Smooth muscle cell (in vitro differentiated cells): ENCODE data around the gene CCDC50. TPM values are rescaled to one million over a fixed set of nuclear protein-coding genes. Genes with fewer than 3 reads are reported as not detected.

Source experiments
- DNase-seq: peaks from one replicate; lab custom pipeline; 2025; ENCODE audit not compliant: unreplicated experiment; lab: John Stamatoyannopoulos, UW
- H2AFZ ChIP-seq: fragments of 200-600 bp; sonication (generic); 2 replicates; pipeline ENCODE4 v1.6.0; 2016; ENCODE audit warnings: antibody characterized with exemption, low read depth, mild to moderate bottlenecking
- H3F3A ChIP-seq: fragments of 200-600 bp; sonication (generic); 2 replicates; pipeline ENCODE4 v1.6.0; 2017; ENCODE audit warnings: antibody characterized with exemption, low read depth
- H3K27ac ChIP-seq: fragments of 200-600 bp; sonication (generic); 2 replicates; pipeline ENCODE4 v1.5.1; 2016; ENCODE audit warnings: low read depth, mild to moderate bottlenecking
- H3K27me3 ChIP-seq: fragments of 200-600 bp; sonication (generic); 2 replicates; pipeline ENCODE4 v1.6.1; 2016; ENCODE audit warnings: low read depth, mild to moderate bottlenecking
- H3K36me3 ChIP-seq: fragments of 200-600 bp; sonication (generic); 2 replicates; pipeline ENCODE4 v1.5.1; 2016; ENCODE audit warnings: low read depth
- H3K4me1 ChIP-seq: fragments of 200-600 bp; sonication (generic); 2 replicates; pipeline ENCODE4 v1.5.1; 2016; ENCODE audit warnings: low read depth
- H3K4me2 ChIP-seq: fragments of 200-600 bp; sonication (generic); 2 replicates; pipeline ENCODE4 v1.6.0; 2016; ENCODE audit warnings: mild to moderate bottlenecking
- H3K4me3 ChIP-seq: fragments of 200-600 bp; sonication (generic); 2 replicates; pipeline ENCODE4 v1.5.1; 2016; ENCODE audit warnings: mild to moderate bottlenecking
- H3K79me2 ChIP-seq: fragments of 200-600 bp; sonication (generic); 2 replicates; pipeline ENCODE4 v1.6.0; 2016; ENCODE audit warnings: low read depth, mild to moderate bottlenecking
- H3K9ac ChIP-seq: fragments of 200-600 bp; sonication (generic); 2 replicates; pipeline ENCODE4 v1.6.0; 2016; ENCODE audit warnings: low read depth
- H3K9me3 ChIP-seq: fragments of 200-600 bp; sonication (generic); replicated peaks from 2 replicates; pipeline ENCODE4 v1.5.1; 2016; ENCODE audit warnings: low read depth
- H4K20me1 ChIP-seq: fragments of 200-600 bp; sonication (generic); 2 replicates; pipeline ENCODE4 v1.6.0; 2016; ENCODE audit warnings: low read depth
- WGBS: methylation state at CpG from one replicate; pipeline ENCODE4 v1.1.7; 2016; ENCODE audit warnings: low lambda C conversion rate; 5-methylcytosine and 5-hydroxymethylcytosine counted together
- polyA plus RNA-seq: library from polyadenylated mRNA; unstranded; fragments of >200 nt; fragmentation: Nextera tagmentation; extraction: Ambion mirVana; gene quantifications from 2 replicates; pipeline ENCODE4 v1.2.1, GENCODE V29; 2016
- total RNA-seq: library from RNA; depleted of rRNA; stranded (reverse); fragments of >200 nt; gene quantifications from 2 replicates; pipeline ENCODE4 v1.2.3, GENCODE V29; 2014
- TF ChIP-seq, protein P1 (sequence below): fragments of 200-600 bp; sonication (generic); IDR thresholded peaks from 2 replicates; pipeline ENCODE4 v1.5.1; 2017; ENCODE audit warnings: borderline replicate concordance, mild to moderate bottlenecking, antibody characterized with exemption; ENCODE audit not compliant: insufficient read depth, poor library complexity, severe bottlenecking

CCDC50 gene
- total and polyA plus RNA-seq, 2 experiments from 2014 or later = 31.7 to 53.9 TPM

DNA sequence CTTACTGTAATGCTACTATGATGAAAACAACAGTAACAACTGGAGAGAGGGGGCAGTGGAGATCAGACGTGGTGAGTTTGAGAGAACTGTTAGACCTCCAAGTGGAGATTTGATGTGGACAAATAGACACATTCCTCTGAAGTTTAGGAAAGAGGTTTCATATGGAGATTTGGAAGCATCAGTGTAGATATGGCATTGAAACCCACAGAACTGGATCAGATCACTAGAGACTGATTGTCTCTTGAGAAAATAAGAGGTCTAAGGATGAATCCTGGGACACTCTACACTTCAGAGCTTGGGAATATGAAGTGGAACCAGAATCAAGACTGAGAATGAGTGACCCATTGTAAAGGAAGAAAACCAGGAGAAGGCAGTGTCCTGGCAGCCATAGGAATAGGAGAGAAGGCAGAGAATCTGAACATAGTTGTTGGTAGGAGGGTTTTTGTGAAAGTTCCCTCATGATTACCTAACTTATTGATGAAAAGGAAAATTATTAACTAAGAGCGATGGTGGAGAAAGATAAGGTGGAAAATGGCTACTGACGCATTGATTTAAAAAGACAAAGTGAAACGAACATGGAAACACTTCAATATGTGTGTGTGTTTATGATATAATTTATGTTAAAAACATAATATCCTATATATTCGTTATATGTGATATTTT lies 102.1 kb downstream of the CCDC50 start:
- Histone ChIP-seq H3K4me2 (no peak overlapping the region), H3K27me3 (no peaks in the 10 kb centered on the region), H3K4me1 (no peaks in the 10 kb centered on the region), H2AFZ (no peak overlapping the region), H3K9me3 (no peaks in the 10 kb centered on the region), H3K4me3 (no peak overlapping the region), H3K27ac (no peak overlapping the region), H4K20me1 (no peaks in the 10 kb centered on the region), H3K9ac (no peak overlapping the region), H3K79me2 (no peaks in the 10 kb centered on the region), H3K36me3 (no peaks in the 10 kb centered on the region), H3F3A (no peaks in the 10 kb centered on the region)
- 91% methylated on average over 5 of the region's 5 CpGs for WGBS
- no peak for DNase-seq
- TF ChIP-seq, protein P1, sequence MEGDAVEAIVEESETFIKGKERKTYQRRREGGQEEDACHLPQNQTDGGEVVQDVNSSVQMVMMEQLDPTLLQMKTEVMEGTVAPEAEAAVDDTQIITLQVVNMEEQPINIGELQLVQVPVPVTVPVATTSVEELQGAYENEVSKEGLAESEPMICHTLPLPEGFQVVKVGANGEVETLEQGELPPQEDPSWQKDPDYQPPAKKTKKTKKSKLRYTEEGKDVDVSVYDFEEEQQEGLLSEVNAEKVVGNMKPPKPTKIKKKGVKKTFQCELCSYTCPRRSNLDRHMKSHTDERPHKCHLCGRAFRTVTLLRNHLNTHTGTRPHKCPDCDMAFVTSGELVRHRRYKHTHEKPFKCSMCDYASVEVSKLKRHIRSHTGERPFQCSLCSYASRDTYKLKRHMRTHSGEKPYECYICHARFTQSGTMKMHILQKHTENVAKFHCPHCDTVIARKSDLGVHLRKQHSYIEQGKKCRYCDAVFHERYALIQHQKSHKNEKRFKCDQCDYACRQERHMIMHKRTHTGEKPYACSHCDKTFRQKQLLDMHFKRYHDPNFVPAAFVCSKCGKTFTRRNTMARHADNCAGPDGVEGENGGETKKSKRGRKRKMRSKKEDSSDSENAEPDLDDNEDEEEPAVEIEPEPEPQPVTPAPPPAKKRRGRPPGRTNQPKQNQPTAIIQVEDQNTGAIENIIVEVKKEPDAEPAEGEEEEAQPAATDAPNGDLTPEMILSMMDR = no peak

DNA sequence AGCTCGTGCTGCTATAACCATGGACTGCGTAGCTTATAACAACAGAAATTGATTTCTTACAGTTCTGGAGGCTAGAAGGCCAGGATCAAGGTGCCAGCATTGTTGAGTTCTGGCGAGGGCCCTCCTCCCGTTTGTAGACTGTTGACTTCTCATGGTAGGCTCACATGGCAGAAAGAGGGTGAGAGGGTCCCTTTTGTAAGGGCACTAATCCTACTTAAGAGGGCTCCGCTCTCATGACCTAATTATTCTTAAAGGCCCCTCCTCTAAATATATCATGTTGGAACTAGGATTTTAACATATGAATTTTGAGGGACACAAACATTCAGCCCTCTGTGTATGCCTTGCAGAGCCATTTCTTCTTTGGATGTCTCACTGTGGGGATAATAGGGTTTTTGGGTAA lies 103.0 kb downstream of the CCDC50 start:
- no peaks in the 10 kb centered on the region for H4K20me1 ChIP-seq

DNA sequence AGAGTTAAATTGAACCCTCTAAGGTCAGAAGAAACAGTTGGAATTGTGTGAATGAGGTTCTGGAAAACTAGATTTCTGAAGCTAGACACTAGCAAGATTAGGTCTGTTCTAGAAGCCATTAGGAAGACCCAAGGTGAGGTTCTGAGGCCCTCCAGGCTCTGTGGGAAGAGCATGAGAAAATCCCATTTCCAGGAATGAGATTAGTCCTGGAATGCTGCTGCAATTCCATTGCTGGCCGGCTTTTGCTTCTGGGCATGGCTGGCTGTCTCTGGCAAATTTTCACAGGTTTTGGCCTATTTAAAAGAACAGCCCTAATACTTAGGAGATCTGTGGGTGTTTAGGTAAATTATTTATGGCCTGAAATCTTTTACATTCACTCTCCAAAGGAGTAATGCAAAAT lies 104.8 kb downstream of the CCDC50 start:
- H3K79me2 ChIP-seq = no peaks in the 10 kb centered on the region
- H3K4me1 ChIP-seq = no peaks in the 10 kb centered on the region
- H3F3A ChIP-seq = no peaks in the 10 kb centered on the region
- no peaks in the 10 kb centered on the region for H3K9me3 ChIP-seq
- no peak overlapping the region for H3K27ac ChIP-seq
- H3K27me3 ChIP-seq = no peaks in the 10 kb centered on the region
- no peak overlapping the region for H2AFZ ChIP-seq
- 18% methylated on average over 1 of the region's 1 CpG for WGBS
- H3K4me2 ChIP-seq = no peak overlapping the region
- no peaks in the 10 kb centered on the region for H4K20me1 ChIP-seq
- no peak for DNase-seq
- H3K4me3 ChIP-seq = no peak overlapping the region
- TF ChIP-seq, protein P1 = no peak
- H3K36me3 ChIP-seq = no peaks in the 10 kb centered on the region
- H3K9ac ChIP-seq = no peak overlapping the region

More for the DNA sequence above, 103.0 kb downstream of the CCDC50 start:
- Histone ChIP-seq H3K4me2 (no peak overlapping the region), H3K9ac (no peak overlapping the region), H3K27me3 (no peaks in the 10 kb centered on the region), H3K27ac (no peak overlapping the region), H3F3A (no peaks in the 10 kb centered on the region), H3K79me2 (no peaks in the 10 kb centered on the region), H3K36me3 (no peaks in the 10 kb centered on the region), H2AFZ (no peak overlapping the region), H3K4me1 (no peaks in the 10 kb centered on the region), H3K9me3 (no peaks in the 10 kb centered on the region), H3K4me3 (no peak overlapping the region)
- WGBS = 97% methylated on average over 5 of the region's 5 CpGs
- DNase-seq = no peak
- TF ChIP-seq, protein P1 = no peak

- Histone ChIP-seq H3K36me3 (no peaks in the 10 kb centered on the region), H3K4me1 (no peaks in the 10 kb centered on the region), H3K4me2 (no peak overlapping the region), H3K79me2 (no peaks in the 10 kb centered on the region), H3F3A (no peaks in the 10 kb centered on the region), H2AFZ (no peak overlapping the region), H3K9ac (no peak overlapping the region), H4K20me1 (no peaks in the 10 kb centered on the region), H3K4me3 (no peak overlapping the region), H3K27ac (no peak overlapping the region), H3K9me3 (no peaks in the 10 kb centered on the region), H3K27me3 (no peaks in the 10 kb centered on the region)
- TF ChIP-seq, protein P1 = no peak
- 95% methylated on average over 2 of the region's 2 CpGs for WGBS
- DNase-seq = no peak
Measured at GRCh38 chr3:191435981-191436380, 106.8 kb downstream of the CCDC50 start.
